Heart left ventricle (tissue), 16 donors: ENCODE results near the gene NTM. TPM values are rescaled to one million over a fixed set of nuclear protein-coding genes. Genes with fewer than 3 reads are reported as not detected.

Experiments
- ATAC-seq, 4 donors: fragments of 200-7000 bp; cut with Tn5 transposase; one replicate each; pipeline ENCODE4 v1.9.1; 2020 to 2022; ENCODE audit warnings: moderate library complexity in 4 of 4, mild to moderate bottlenecking in 3 of 4, moderate number of reproducible peaks in 1 of 4
- DNase-seq, 5 donors: peaks; one replicate each; pipeline ENCODE4 v3.0.0-alpha.2; 2020
- H3K27ac ChIP-seq, 12 donors: fragments of 200-600 bp; sonication (generic) in 4 of 12; one replicate each; pipeline versions ENCODE4 v1.5.0 to v1.8.0; 2016 to 2022; ENCODE audit warnings: mild to moderate bottlenecking in 2 of 12
- H3K27me3 ChIP-seq, 9 donors: fragments of 200-600 bp; sonication (generic) in 2 of 9; one replicate each; pipeline versions ENCODE4 v1.5.1 to v1.8.0; 2016 to 2022; ENCODE audit warnings: mild to moderate bottlenecking in 3 of 9
- H3K36me3 ChIP-seq, 9 donors: fragments of 200-600 bp; sonication (generic) in 2 of 9; one replicate each; pipeline versions ENCODE4 v1.5.0 to v1.8.0; 2018 to 2022; ENCODE audit warnings: mild to moderate bottlenecking in 2 of 9
- H3K4me1 ChIP-seq, 12 donors: fragments of 200-600 bp; sonication (generic) in 4 of 12; one replicate each; pipeline versions ENCODE4 v1.5.0 to v1.8.0; 2016 to 2022; ENCODE audit warnings: mild to moderate bottlenecking in 3 of 12
- H3K4me3 ChIP-seq, 12 donors: fragments of 200-600 bp; sonication (generic) in 4 of 12; one replicate each; pipeline versions ENCODE4 v1.5.0 to v1.8.0; 2017 to 2022; ENCODE audit warnings: mild to moderate bottlenecking in 9 of 12, moderate library complexity in 4 of 12
- H3K9me3 ChIP-seq, 12 donors: fragments of 200-600 bp; sonication (generic) in 4 of 12; one replicate each; pipeline versions ENCODE4 v1.5.0 to v1.8.0; 2016 to 2022; ENCODE audit warnings: mild to moderate bottlenecking in 1 of 12
- CTCF ChIP-seq, 12 donors: fragments of 200-600 bp; sonication (generic) in 4 of 12; IDR thresholded peaks; one replicate each; pipeline versions ENCODE4 v1.5.0 to v1.8.0; 2018 to 2022; ENCODE audit warnings: antibody characterized with exemption in 12 of 12, mild to moderate bottlenecking in 5 of 12
- POLR2A ChIP-seq, 2 donors: fragments of 450-650 bp; IDR thresholded peaks; one replicate each; pipeline ENCODE4 v1.6.1; 2017; ENCODE audit warnings: antibody characterized with exemption in 2 of 2, mild to moderate bottlenecking in 2 of 2, moderate library complexity in 2 of 2
- WGBS, 4 donors: extraction: QIAGEN DNeasy Blood & Tissue Kit in 2 of 4; methylation state at CpG; one replicate each; pipeline versions ENCODE4 v1.1.5 to v1.1.7; 2013 to 2018; 5-methylcytosine and 5-hydroxymethylcytosine counted together
- intact Hi-C, 10 donors: fragments of 100-400 bp; cut with DNase I; formaldehyde crosslinking; loops; one replicate each; pipeline versions ENCODE4 v1.11.1 to v1.14.2; 2022
- polyA plus RNA-seq, 2 donors: library from polyadenylated mRNA; stranded (reverse); fragments of 200-250 nt; gene quantifications; one replicate each; pipeline ENCODE4 v1.2.3, GENCODE V29; 2013
- total RNA-seq, 9 donors: library from RNA; depleted of rRNA in 2 of 9; stranded (reverse); fragments of >200 nt in 2 of 9; fragmentation: NEBNext Ultra II Directional in 3 of 9; extraction: Animal tissue kit (Norgen Biotek cat#: 25700) in 3 of 9; gene quantifications; one replicate each; pipeline versions ENCODE4 v1.1.0 to v1.2.4, GENCODE V29; 2016 to 2023
- donor health status: ischemic (EF 13 %, LVEDD 7.1; RV severe dilation, severe dysfunction).
- donor health status: healthy with polysubstance abuse.
- donor health status: DM: no; HTN: yes; CAD: no.
- donor health status: DM: no; HTN: no; CAD: no.
- donor health status: ischemic (EF 25% LVEDD 6.9; RV normal size, moderate dysfunction).
- donor health status: ischemic (EF 25% LVEDD 5.7; RV mildly dilated, moderate dysfunction).
- donor health status: healthy.
- donor health status: DM: yes; HTN: yes; CAD: no.
- donor health status: ischemic (EF 35%, LVEDD 5.7; RV mildly dilated, moderate dysfunction).
- donor health status: nonischemic (EF 11% LVEDD 7.7; RV severe dilation, severe dysfunction).
- donor health status: DM: yes; HTN: yes; CAD: no.
- donor health status: PGD.
- donor health status: ischemic (EF 29% LVEDD 5.4; RV normal size, mild dysfunction).
- donor health status: nonischemic (EF 23%, LVEDD 6.1; RV moderate dilation, normal function).

Gene NTM
- total and polyA plus RNA-seq, 11 donors, result 0.40 to 7.7 (median 1.5) TPM

DNA sequence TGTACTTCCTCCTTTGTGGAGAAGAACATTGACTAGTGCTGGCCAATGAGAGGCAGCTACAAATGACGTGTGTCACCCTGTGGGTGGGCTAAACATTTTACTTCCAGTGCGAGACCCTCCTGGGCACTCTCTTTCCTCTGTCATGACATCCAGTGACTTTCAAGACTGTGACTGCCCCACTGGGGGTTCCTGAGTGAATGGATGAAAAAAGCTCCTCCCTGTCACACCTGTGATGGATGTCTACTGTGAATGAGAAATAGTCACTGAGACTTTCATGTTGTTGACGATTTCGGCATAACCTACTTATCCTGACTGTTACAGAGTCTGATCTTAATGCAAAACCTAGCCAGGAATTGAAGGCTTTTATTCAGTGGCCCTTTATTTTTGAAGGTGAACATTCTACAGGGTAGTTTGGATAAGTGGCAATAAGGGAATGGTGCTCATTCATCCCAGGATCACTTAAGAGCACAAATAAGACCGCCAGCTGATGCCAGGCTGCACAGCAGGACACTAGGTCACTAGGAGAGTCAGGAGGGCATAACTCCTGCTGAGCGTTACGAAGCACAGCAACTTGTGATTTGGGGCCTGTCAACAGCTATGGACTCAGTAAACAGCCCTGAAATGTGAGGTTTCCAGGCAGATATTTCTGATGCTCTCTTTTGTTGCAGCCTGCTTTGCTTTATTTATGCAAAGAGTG is 636.6 kb downstream of the NTM start:
- DNase-seq, result no peak
- intact Hi-C loops, result no loop called here

GRCh38 chr11:132008226-132008625 is 637.8 kb downstream of the NTM start:
- no peaks in the 10 kb centered on the region for H3K4me1 ChIP-seq
- TF ChIP-seq CTCF (IDR thresholded peaks at IDR 0.05) (no peak), POLR2A (IDR thresholded peaks at IDR 0.05) (no peak)
- H3K9me3 ChIP-seq, result no peaks in the 10 kb centered on the region
- intact Hi-C loops, result no loop called here
- H3K4me3 ChIP-seq, result no peak overlapping the region
- no peak overlapping the region for H3K27ac ChIP-seq
- 38 to 83% (median 55%) methylated on average over 1 of the region's 1 CpG for WGBS, 4 donors
- H3K36me3 ChIP-seq, result no peaks in the 10 kb centered on the region
- no peak for ATAC-seq
- no peak for DNase-seq
- peaks cover 0 to 3% (median 0%) of the 10 kb centered on the region in 9 donors for H3K27me3 ChIP-seq

More for the DNA sequence above, 636.6 kb downstream of the NTM start:
- no peak for ATAC-seq
- Histone ChIP-seq H3K4me3 (no peak overlapping the region), H3K9me3 (no peaks in the 10 kb centered on the region), H3K36me3 (no peaks in the 10 kb centered on the region), H3K27ac (no peak overlapping the region), H3K4me1 (no peaks in the 10 kb centered on the region), H3K27me3 (peaks cover 0 to 3% (median 0%) of the 10 kb centered on the region in 9 donors)
- WGBS, 4 donors, result 72 to 77% (median 74%) methylated on average over 6 to 7 of the region's 7 CpGs
- TF ChIP-seq POLR2A (IDR thresholded peaks at IDR 0.05), result no peak
- TF ChIP-seq CTCF (IDR thresholded peaks at IDR 0.05), result no peak

DNA sequence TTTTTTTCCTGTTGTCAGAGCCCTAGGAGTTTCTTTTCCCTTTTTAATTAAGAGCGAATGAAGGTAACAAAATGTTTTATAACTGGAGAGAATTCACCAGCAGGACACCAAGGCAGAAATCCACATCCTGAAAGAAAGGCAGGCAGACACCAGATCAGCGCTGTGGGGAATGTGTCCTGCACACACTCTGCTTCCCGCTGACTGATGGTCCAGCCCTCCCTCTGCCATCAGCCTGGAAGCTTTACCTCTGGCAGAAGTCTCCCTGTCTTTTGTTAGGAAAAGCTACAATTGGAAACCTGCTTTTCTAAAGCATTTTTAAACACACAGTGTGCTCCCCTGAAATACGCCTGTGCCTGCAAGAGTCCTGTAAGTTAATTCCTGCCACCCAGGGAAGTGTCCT is 638.5 kb downstream of the NTM start:
- 27 to 36% (median 34%) methylated on average over 4 of the region's 4 CpGs for WGBS, 4 donors
- ATAC-seq (no peak), DNase-seq (no peak)
- peaks cover 0 to 3% (median 0%) of the 10 kb centered on the region in 9 donors for H3K27me3 ChIP-seq
- H3K36me3 ChIP-seq, result no peaks in the 10 kb centered on the region
- no peaks in the 10 kb centered on the region for H3K9me3 ChIP-seq
- TF ChIP-seq POLR2A (IDR thresholded peaks at IDR 0.05) (no peak), CTCF (IDR thresholded peaks at IDR 0.05) (no peak)
- no peak overlapping the region for H3K27ac ChIP-seq
- H3K4me3 ChIP-seq, result no peak overlapping the region
- intact Hi-C loops, result no loop called here
- no peaks in the 10 kb centered on the region for H3K4me1 ChIP-seq

DNA sequence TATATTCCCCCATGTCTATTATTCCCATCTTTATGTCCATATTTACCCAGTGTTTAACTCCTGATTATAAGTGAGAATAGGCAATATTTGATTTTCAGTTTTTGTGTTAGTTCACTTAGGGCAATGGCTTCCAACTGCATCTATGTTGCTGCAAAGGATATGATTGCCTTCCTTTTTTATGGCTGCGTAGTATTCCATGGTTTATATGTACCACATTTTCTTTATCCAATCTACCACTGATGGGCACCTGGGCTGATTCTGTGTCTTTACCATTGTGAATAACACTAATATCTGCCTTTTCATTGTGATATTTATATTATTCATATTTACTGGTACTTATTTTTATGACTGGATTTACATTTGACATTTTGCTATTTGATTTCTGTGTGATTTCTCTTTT is 649.6 kb downstream of the NTM start:
- Histone ChIP-seq H3K4me3 (no peak overlapping the region), H3K27me3 (no peaks in the 10 kb centered on the region), H3K36me3 (no peaks in the 10 kb centered on the region), H3K4me1 (peaks cover 0 to 15% (median 4%) of the 10 kb centered on the region in 12 donors), H3K9me3 (peaks cover 0 to 14% (median 0%) of the 10 kb centered on the region in 12 donors), H3K27ac (no peak overlapping the region)
- no peak for TF ChIP-seq CTCF (IDR thresholded peaks at IDR 0.05)
- no peak for TF ChIP-seq POLR2A (IDR thresholded peaks at IDR 0.05)
- no peak for DNase-seq
- ATAC-seq, result no peak
- intact Hi-C loops, result loop anchor here in 1 of 10 donors (10.0 kb wide), 1 partner anchor 155 kb away; no protein-coding TSS in a partner anchor
- WGBS, 4 donors, result 96 to 98% (median 97%) methylated on average over 1 of the region's 1 CpG
